ENCODE results near the gene SLC35F3. TPM values are rescaled to one million over a fixed set of nuclear protein-coding genes. Genes with fewer than 3 reads are reported as not detected.

The SLC35F3 gene
- total and polyA plus RNA-seq, 9 of the 15 experiments (the other 6 are each of a cell fraction or from before 2014, with no cell fraction given), result 0.04 to 0.07 (median 0.04) TPM; not detected in 6

GRCh38 chr1:234373959-234374254, 469.4 kb downstream of the SLC35F3 start (continued):
- TF ChIP-seq, protein P1, sequence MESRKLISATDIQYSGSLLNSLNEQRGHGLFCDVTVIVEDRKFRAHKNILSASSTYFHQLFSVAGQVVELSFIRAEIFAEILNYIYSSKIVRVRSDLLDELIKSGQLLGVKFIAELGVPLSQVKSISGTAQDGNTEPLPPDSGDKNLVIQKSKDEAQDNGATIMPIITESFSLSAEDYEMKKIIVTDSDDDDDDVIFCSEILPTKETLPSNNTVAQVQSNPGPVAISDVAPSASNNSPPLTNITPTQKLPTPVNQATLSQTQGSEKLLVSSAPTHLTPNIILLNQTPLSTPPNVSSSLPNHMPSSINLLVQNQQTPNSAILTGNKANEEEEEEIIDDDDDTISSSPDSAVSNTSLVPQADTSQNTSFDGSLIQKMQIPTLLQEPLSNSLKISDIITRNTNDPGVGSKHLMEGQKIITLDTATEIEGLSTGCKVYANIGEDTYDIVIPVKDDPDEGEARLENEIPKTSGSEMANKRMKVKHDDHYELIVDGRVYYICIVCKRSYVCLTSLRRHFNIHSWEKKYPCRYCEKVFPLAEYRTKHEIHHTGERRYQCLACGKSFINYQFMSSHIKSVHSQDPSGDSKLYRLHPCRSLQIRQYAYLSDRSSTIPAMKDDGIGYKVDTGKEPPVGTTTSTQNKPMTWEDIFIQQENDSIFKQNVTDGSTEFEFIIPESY (CRISPR knock-in tag; IDR thresholded peaks at IDR 0.05), result no peak
- TF ChIP-seq GATAD2B (IDR thresholded peaks at IDR 0.05; ENCODE audit: borderline replicate concordance), result no peak
- TF ChIP-seq, protein P2, sequence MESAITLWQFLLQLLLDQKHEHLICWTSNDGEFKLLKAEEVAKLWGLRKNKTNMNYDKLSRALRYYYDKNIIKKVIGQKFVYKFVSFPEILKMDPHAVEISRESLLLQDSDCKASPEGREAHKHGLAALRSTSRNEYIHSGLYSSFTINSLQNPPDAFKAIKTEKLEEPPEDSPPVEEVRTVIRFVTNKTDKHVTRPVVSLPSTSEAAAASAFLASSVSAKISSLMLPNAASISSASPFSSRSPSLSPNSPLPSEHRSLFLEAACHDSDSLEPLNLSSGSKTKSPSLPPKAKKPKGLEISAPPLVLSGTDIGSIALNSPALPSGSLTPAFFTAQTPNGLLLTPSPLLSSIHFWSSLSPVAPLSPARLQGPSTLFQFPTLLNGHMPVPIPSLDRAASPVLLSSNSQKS (CRISPR knock-in tag; IDR thresholded peaks at IDR 0.05), result no peak
- TF ChIP-seq RBM22 (IDR thresholded peaks at IDR 0.05; ENCODE audit: low read depth, low read length, poor library complexity, severe bottlenecking), result no peak
- no peak for TF ChIP-seq ZBTB17 (CRISPR knock-in tag; IDR thresholded peaks at IDR 0.05)
- TF ChIP-seq ZNF76 (CRISPR knock-in tag; IDR thresholded peaks at IDR 0.05; ENCODE audit: borderline replicate concordance), result no peak
- TF ChIP-seq CHCHD3 (CRISPR knock-in tag; IDR thresholded peaks at IDR 0.05), result no peak
- no peak for TF ChIP-seq FOXA3 (CRISPR knock-in tag; conservative IDR thresholded peaks at IDR 0.05 in 1 of 2, IDR thresholded peaks at IDR 0.05 in 1 of 2)
- TF ChIP-seq PML (IDR thresholded peaks at IDR 0.05; ENCODE audit: low read length), result no peak
- TF ChIP-seq, protein P3, sequence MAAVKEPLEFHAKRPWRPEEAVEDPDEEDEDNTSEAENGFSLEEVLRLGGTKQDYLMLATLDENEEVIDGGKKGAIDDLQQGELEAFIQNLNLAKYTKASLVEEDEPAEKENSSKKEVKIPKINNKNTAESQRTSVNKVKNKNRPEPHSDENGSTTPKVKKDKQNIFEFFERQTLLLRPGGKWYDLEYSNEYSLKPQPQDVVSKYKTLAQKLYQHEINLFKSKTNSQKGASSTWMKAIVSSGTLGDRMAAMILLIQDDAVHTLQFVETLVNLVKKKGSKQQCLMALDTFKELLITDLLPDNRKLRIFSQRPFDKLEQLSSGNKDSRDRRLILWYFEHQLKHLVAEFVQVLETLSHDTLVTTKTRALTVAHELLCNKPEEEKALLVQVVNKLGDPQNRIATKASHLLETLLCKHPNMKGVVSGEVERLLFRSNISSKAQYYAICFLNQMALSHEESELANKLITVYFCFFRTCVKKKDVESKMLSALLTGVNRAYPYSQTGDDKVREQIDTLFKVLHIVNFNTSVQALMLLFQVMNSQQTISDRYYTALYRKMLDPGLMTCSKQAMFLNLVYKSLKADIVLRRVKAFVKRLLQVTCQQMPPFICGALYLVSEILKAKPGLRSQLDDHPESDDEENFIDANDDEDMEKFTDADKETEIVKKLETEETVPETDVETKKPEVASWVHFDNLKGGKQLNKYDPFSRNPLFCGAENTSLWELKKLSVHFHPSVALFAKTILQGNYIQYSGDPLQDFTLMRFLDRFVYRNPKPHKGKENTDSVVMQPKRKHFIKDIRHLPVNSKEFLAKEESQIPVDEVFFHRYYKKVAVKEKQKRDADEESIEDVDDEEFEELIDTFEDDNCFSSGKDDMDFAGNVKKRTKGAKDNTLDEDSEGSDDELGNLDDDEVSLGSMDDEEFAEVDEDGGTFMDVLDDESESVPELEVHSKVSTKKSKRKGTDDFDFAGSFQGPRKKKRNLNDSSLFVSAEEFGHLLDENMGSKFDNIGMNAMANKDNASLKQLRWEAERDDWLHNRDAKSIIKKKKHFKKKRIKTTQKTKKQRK (IDR thresholded peaks at IDR 0.05; ENCODE audit: borderline replicate concordance, low read depth, low read length), result no peak
- TF ChIP-seq DNMT1 (IDR thresholded peaks at IDR 0.05), result 0 out of 2 replicates have a peak, but pooled peaks have one; percentile 11
- TF ChIP-seq SP2 (IDR thresholded peaks at IDR 0.05; ENCODE audit: extremely low read depth, low read depth, low read length, poor library complexity, severe bottlenecking), result no peak
- no peak for TF ChIP-seq SFPQ (IDR thresholded peaks at IDR 0.05; ENCODE audit: low read depth, low read length)
- no peak for TF ChIP-seq ELF1 (tag; IDR thresholded peaks at IDR 0.05)
- TF ChIP-seq PCBP2 (IDR thresholded peaks at IDR 0.05; ENCODE audit: low read depth, low read length, poor library complexity, severe bottlenecking), result no peak
- TF ChIP-seq U2AF1 (optimal IDR thresholded peaks at IDR 0.05; ENCODE audit: low read depth, low read length), result no peak
- TF ChIP-seq, protein P4, sequence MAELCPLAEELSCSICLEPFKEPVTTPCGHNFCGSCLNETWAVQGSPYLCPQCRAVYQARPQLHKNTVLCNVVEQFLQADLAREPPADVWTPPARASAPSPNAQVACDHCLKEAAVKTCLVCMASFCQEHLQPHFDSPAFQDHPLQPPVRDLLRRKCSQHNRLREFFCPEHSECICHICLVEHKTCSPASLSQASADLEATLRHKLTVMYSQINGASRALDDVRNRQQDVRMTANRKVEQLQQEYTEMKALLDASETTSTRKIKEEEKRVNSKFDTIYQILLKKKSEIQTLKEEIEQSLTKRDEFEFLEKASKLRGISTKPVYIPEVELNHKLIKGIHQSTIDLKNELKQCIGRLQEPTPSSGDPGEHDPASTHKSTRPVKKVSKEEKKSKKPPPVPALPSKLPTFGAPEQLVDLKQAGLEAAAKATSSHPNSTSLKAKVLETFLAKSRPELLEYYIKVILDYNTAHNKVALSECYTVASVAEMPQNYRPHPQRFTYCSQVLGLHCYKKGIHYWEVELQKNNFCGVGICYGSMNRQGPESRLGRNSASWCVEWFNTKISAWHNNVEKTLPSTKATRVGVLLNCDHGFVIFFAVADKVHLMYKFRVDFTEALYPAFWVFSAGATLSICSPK (IDR thresholded peaks at IDR 0.05; ENCODE audit: borderline replicate concordance), result no peak
- no peak for TF ChIP-seq SP1 (CRISPR knock-in tag; IDR thresholded peaks at IDR 0.05)

All from K562 (cell line).